HG02840 (cell line): ENCODE measurements around the gene MRGPRD.
"Not testable (repeated sequence)": the region's sequence is repeated elsewhere in the genome, so short reads cannot be mapped to it uniquely, and the experiment has no call there.

Experiments used
- ATAC-seq: cut with Tn5 transposase; IDR thresholded peaks from one replicate; pipeline ENCODE4 v1.9.1; 2021; ENCODE audit warnings: mild to moderate bottlenecking, moderate library complexity, moderate number of reproducible peaks; ENCODE audit not compliant: unreplicated experiment, low FRiP score

MRGPRD gene

DNA sequence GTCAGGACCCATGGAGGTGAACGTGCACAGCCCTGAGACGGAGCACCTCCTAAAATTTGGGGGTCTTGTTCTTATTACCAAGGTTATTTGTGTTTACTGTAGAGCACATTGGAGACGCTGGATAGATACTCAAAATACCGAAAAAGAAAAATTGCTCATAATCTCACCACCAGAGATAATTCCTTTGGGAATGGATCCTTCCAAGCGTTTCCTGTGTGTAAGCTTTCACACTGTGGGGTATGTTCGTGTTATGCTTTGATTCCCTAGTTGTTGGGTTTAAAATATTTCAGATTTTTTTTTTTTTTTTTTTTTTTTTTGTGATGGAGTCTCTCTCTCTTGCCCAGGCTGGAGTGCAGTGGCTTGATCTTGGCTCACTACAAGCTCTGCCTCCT lies 14.1 kb upstream of the MRGPRD start:
- no peak for ATAC-seq

DNA sequence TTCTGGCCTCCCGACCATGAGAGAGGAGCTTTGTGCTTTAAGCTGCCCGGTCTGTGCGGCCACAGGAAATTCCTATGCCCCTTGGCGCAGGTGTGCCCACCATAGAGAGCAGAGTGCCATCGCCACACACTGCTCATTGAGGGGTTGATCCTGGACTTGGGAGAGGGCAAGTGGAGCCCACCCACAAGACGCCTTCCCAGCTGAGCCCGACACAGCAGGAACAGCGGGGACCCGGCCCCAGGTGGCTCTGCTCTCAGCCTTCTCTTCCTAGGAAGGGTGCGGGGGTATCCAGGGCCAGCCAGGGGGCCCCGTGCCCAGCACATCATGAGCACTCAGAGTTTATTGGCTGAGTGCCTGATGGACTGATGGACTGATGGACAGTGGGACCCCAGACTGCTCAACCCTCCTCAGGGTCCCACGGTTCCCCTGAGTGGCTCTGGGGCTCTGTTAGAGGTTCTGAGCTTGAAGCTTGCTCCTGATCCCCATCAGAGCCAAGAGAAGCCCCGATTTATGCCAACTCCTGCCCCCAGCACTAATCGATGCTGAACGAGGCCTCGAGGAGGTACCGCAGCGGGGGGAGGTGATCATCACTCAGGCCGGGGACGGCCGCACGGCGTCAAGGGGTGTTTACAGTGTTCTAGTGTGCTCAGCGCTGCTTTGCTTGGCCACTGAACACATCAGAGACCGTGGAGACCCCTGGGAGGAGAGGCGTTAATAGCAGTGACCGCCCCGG lies 13.5 kb upstream of the MRGPRD start:
- no peak for ATAC-seq

DNA sequence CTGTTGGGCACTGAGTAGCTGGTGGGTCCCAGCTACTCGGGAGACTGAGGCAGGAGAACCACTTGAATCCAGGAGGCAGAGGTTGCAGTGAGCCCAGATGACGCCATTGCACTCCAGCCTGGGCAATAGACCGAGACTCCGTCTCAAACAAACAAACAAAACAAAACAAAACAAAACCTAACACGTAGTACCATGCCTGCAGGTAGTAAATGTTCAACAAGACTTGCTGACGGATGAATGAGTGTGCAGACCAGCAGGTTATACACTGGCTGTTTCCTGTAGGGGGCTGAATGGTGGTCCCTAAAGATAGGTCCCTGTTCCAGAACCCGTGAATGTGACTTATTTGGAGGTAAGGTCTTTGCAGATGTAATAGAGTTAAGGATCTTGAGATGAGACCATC lies 12.8 kb upstream of the MRGPRD start:
- no peak for ATAC-seq

DNA sequence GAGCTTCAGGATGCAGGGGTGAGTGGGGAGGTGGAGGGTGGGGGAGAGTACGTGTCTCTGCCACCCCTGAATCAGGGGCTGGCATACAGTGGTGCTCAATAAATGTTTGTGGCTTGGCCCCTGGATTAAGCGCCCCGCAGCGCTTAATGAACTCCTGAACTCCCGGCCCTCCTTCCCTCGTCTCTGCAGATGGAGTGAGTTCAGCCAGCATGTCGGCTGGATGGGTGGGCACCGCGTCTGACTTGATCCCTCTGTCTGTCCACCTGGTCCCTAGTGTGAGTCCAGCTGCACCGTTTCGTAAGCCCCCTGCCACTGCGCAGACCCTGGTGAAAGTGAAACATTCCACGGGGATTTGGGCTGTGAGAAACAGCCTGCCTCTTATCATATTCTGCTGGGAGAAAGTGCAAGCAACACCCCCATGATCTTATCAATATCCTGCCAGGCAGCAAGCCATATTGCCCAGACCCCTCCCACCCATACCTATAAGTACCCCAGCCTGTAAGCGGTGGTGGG lies 12.0 kb upstream of the MRGPRD start:
- no peak for ATAC-seq

DNA sequence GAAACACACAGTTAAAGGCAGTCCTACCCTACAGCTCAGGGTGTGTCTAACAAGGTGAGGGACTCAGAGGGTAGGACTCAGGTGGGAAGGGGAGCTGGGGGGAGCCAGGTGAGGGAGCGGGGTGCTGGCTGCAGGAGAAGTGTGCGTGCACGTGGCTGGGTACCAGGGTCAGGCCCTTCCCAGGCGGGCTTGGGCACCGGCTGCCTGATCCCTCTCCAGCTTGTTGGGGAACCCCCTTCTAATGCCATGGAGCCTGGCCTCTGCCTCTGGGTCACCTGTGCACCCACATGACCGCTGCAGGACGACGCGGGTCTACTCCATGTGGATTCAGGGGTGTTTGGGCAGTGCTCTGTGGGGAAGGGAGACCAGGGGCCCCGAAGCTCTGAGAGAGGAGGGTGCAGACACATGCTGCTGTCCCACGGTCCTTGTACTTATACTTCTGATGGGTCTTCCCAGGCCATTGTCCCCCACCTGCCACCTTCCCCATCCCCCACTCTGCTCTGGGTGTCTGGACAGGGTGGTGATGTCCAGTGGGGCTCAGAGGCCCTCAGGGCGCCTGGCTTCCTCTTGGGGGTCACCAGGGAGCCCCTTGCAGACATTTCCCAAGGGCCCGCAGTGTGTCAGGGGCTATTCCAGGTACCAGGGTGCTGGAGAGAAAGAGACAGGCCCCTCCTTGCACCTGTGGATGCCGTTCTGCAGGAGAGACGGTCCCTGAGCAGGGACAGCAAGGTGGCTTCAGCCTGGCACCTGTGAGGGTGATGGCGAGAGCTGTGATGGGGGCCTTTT lies 10.4 kb upstream of the MRGPRD start:
- no peak for ATAC-seq

DNA sequence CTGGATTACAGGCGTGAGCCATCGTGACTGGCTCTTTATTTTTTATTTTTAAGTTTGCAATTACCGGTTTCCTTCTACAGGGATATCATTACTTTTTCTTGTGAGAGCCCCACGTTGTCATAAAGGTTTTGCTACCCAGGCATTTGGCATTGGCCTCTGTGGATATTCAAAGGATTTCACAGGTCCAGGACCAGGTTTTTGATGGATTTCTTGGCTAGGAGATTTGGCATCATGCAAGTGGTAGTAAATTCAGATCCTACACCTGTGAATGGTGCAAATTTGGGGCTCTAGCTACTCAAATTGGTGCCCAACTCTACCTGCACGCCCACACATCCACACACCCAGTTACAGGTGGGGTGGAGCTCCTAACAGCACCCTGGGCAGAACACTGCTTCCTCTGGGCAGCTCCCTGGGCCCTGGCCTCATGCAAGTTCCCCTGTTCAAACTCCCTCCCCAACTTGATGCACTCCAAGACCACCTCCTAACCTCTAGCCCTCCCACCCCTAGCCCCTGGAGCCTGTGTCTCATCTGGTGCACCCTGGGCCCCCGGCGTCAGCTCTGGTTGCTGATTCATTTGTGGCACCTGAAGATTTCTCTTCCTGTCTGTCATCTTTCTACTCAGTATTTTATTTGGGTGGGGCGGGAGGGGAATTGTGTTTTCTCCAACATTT lies 9.3 kb upstream of the MRGPRD start:
- ATAC-seq: no peak

DNA sequence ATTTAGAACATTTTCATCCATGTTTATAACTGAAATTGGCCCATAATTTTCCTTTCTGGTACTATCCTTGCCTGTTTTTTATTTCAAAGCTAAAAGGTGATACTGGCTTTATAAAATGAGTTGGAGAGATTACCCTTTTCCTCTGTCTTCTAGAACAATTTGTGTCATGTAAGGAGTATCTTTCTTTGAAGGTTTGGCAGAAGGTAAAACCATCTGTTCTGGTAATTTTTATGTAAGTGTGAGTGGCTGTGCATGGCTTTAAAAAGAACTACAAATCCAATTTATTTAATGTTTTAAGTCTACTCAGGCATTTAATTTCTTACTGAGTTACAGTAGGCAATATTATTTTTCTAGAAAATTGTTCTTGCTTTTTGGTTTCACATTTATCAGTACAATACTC lies 7.7 kb upstream of the MRGPRD start:
- ATAC-seq: no peak

DNA sequence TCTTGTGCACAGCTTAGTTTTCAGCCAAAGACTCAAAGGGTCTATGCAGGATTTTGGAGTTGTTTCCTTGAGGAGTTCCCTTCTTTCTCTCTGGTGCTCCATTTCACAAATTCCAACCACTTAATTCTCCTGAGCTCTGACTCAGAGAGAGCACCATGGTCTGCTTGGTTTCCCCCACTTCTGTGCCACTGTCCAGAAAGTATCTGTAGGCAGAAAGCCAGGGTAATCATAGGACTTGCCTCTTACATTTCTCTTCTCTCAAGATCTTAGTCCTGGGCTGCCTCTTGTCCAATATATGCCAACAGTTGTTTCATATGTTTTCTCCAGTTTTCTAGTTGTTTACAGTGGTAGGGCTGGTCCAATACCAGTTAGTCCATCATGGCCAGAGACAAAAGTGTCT lies 6.4 kb upstream of the MRGPRD start:
- ATAC-seq: no peak

DNA sequence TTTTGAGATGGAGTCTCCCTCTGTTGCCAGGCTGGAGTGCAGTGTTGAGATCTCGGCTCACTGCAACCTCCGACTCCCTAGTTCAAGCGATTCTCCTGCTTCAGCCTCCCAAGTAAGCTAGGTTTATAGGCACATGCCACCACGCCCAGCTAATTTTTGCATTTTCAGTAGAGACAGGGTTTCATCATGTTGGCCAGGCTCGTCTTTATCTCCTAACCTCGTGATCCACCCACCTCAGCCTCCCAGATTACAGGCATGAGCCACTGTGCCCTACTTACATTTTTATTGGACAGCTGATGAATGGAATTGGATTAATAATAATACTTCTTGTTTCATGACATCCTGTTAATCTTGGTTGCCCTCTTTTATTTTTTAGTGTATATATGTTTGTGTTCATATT lies 3.0 kb upstream of the MRGPRD start:
- ATAC-seq: no peak

DNA sequence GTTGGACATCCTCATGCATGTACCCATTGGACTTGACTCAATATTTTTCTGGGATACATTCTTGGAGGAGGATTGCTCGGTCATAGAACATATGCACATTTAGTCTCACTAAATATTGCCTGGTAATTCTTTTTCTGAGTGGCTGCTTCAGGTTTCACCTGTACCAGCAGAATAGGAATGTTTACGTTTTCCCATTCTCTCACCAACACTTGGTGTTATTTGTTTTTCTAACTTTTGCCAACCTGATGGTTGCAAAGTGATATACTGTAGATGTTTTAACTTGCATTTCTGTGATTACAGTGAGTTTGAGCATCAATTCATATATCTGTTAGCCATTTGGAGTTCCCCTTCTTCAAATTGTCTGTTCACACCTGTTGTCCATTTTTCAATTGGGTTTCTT lies 1.3 kb upstream of the MRGPRD start:
- no peak for ATAC-seq

DNA sequence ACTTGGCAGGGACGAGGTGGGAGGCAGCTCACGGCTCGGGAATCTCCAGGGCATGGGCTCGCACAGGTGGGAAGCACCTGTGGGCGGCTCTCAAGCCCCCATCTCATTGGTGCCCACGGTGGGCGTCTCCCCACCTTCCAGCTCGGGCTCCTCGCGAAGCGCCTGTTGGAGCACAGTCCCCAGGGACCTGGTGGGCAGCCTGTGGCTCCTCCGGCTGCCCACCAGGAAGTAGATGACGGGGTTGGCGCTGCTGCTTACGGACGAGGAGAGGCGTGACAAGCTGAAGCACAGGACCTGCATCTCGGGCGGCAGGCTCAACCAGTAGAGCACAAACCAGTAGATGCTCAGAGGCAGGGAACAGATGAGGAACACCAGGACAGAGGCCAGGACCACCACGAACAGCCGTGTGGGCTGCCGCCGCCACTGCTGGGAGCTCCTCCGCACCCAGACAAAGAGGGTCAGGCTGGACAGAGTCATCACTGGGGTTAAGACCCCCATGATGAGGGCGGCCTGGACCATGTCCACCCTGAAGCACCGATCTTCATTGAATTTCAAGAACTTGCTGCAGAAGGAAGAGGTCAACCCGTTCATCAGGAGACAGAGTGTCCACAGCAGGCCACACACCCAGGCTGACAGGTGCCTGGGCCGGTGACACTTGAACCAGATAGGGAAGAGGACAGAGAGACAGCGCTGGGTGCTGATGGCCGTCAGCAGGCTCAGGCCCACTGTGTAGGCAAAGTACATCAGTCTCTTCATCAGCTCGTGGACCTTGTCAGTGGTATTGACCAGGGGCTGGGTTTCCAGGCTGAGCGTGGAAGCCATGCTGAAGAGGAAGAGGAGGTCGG lies 633 bp downstream of the MRGPRD start:
- ATAC-seq: no peak

DNA sequence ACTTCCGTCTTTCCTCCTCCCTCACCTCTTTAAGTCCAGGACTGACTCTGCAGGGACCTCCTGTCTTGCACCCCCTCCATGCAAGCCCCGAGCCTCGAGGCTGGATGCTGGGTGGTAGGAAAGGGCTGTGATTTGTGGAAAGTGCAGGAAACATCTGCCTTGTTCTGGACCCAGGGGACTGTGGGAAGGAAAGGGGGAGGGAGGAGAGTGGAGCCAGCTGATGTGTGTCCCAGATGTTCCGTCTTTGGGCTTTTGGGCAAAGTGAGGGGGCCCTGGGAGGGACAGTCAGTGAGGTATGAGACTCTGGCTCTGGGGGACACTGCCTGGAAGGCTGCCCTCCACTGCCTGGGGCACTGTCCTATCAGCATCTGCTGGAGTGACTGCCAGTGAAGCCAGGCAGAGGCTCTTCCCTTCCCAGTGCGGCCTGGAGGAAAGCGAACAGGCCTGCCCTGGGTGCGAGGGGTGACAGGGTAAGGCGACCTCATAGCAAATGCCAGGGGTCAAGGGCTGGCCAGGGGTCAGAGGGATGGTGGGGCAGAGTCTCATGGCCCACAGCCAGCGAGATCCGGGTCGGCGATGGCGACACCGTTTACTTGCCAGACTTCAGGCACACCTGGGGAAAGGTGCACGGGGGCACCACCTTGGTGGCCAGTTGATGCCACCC lies 1.7 kb downstream of the MRGPRD start:
- ATAC-seq: no peak

DNA sequence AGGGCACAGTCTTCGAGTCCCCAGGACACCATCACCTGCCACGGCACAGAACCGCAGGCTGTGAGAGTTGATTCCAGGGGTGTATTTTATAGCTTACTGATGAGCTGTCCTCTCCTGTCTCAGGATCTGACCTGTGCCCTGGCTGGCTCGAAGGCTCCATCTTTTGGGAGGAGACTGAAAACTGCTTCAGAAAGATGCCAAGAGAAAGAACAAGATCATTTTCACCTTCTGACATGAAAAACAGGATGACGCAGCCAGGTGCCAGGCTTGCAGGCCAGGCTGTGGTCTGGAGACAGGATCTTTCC lies 2.2 kb downstream of the MRGPRD start:
- no peak for ATAC-seq

DNA sequence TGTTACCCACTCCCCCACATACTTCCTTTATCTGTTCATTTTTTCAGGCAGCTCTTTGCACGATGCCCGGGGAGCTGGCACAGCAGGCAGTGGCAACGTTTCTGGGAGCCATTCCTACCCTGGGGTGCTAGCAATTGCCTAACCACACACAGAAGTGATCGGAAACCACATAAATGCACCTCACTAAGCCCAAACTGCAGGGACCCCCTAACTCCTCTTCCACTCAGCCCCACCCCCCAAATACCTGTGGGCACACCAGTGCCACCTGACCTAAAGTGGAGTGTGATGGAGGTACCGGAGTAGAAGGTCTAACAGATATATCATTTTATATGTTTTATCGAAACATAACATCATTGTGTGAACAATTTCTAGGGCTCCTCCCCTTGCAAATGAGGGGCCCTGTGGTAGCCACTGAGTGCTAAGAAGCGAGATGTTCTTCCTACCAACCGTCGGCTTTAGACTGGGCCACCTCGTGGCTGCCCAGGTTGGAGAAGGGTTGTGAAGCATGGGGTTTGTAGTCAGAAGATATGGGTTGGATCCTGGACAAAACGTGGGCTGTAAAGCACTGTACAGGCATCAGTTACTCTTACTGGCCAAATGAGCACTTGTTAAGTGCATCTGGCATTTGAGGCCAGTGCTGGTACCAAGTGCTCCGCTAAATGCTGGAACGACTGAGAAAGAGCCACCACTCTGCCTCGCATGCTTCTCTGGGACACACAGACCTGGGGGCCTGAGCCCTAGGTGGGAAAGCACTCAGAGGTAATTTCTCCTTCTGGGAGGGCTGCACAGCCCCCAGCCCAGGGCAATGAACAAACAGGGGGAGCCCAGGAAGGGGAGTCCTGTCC lies 2.8 kb downstream of the MRGPRD start:
- ATAC-seq: no peak

DNA sequence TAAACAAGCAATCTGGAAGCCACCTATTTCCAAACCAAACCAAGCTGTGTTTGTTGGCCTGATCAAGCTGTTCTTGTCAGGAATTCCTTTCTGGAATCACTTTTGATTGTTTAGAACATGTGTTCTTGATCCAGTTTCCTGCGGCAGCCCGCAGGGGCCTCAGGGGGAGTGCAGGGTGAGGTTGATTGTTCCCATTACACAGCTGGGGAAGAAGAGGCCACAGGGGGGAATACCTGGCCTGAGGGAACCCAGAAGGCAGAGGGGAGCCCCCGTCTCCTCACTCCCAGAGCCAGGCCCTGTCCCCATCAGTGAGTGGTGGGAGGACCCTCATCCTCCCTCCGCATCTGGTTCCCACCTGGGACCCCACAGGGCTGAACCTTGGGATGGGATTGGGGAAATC lies 4.2 kb downstream of the MRGPRD start:
- no peak for ATAC-seq

DNA sequence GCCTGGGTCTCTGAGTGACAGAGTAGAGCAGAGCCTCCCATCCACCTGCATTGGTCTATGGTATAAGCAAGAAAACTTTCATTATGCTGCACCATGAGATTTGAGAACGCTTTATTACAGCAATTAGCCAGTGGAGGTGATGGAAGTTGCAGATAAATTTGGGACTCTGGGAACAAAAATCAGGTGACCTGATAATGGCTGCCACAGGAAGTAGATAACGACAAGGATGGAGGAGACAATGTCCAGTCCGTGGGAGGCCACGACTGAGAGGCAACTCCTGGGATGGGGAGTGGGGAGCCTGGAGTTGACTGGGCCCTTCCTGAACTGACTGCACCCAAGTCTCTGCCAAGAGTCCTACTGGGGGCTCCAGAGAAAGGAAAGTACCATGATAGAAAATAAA lies 4.7 kb downstream of the MRGPRD start:
- ATAC-seq: no peak

DNA sequence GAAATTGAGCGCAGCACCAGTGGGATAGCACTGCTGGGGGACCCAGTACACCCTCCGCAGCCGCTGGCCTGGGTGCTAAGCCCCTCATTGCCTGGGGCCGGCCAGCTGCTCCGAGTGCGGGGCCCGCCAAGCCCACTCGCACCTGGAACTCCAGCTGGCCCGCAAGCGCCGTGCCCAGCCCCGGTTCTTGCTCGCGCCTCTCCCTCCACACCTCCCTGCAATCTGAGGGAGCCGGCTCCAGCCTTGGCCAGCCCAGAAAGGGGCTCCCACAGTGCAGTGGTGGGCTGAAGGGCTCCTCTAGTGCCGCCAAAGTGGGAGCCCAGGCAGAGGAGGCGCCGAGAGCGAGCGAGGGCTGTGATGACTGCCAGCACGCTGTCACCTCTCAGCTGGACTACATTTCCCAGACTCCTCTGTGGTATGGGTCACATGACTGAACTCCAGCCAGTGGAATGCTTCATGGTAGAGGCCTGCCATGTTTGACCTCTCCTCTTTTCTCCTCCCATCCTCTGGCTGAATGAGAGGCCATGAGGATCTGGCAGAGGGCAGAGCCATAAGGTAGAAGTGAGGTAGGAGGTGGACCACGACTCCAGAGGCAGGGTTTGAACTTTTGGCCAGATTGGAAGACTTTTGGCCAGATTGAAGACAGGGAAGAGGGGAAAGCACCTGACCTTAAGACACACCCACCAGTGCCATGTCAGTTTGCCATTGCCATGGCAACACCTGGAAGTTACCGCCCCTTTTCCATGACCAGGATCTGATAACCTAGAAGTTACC lies 6.2 kb downstream of the MRGPRD start:
- no peak for ATAC-seq

DNA sequence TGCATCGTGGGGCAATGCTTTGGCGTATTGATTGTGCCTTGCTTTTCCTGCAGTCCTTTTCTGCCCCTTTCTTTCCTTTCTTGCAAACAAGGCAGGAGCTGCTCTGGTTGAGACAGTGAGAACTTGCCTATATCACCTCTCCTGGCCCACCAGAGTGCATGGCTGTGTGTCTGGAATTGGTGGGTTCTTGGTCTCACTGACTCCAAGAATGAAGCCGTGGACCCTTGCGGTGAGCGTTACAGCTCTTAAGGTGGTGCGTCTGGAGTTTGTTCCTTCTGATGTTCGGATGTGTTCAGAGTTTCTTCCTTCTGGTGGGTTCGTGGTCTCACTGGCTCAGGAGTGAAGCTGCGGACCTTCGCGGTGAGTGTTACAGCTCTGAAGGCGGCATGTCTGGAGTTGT lies 7.1 kb downstream of the MRGPRD start:
- not testable (repeated sequence) for ATAC-seq

DNA sequence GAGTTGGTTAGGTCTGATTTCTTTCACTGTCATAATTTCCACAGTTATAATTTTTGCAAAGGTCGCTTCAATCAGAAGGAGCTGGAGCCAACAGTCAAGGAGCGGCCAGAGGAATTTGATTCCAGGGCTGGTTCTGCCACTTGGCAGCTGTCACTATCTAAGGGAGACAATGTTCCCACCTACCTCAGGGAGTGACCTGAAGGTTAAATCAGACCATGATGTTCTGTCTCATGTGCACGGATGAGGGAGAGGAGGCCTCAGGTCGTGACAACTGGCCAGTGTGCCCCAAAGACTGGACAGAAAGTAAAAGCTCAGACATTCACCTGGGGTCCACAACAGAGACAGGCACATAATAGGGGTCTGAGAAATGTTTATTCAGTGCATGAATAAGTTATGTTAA lies 7.6 kb downstream of the MRGPRD start:
- no peak for ATAC-seq
